Measurements from ENCODE around the gene TBC1D9. TPM values are rescaled to one million over a fixed set of nuclear protein-coding genes. Genes with fewer than 3 reads are reported as not detected.

Gene TBC1D9
- total RNA-seq, 6 experiments from 2014 or later: 6.6 to 17.9 (median 9.4) TPM

GRCh38 chr4:140710908-140711622, 45.1 kb downstream of the TBC1D9 start:
- Histone ChIP-seq H3K4me1 (no peaks in the 10 kb centered on the region), H3K36me3 (no peaks in the 10 kb centered on the region), H3K9me3 (no peaks in the 10 kb centered on the region), H3K27ac (no peak overlapping the region), H3K4me3 (no peak overlapping the region), H3K27me3 (no peaks in the 10 kb centered on the region)
- TF ChIP-seq CTCF (IDR thresholded peaks at IDR 0.05) (no peak), POLR2A (IDR thresholded peaks at IDR 0.05) (no peak)
- 63% methylated on average over 10 of the region's 11 CpGs for WGBS (ENCODE audit: insufficient coverage, low coverage, low lambda C conversion rate, missing lambda C conversion rate)
- DNase-seq: no peak
- peak in 1 of 4 donors; percentile 57 for ATAC-seq
- intact Hi-C loops (cut with DNase I): no loop called here

- no peaks in the 10 kb centered on the region for H3K36me3 ChIP-seq
- ATAC-seq: no peak
- DNase-seq: no peak
- WGBS (ENCODE audit: insufficient coverage, low coverage, low lambda C conversion rate, missing lambda C conversion rate): 100% methylated on average over 1 of the region's 1 CpG
- H3K27ac ChIP-seq: no peak overlapping the region
- intact Hi-C loops (cut with DNase I): no loop called here
- H3K27me3 ChIP-seq: no peaks in the 10 kb centered on the region
- no peak overlapping the region for H3K4me3 ChIP-seq
- H3K9me3 ChIP-seq: no peaks in the 10 kb centered on the region
- TF ChIP-seq CTCF (IDR thresholded peaks at IDR 0.05): no peak
- peaks cover 0 to 14% (median 3%) of the 10 kb centered on the region in 4 donors for H3K4me1 ChIP-seq
Measured at GRCh38 chr4:140707325-140707724, 48.9 kb downstream of the TBC1D9 start.

GRCh38 chr4:140706665-140707064, 49.5 kb downstream of the TBC1D9 start:
- no peak for TF ChIP-seq POLR2A (IDR thresholded peaks at IDR 0.05)
- TF ChIP-seq CTCF (IDR thresholded peaks at IDR 0.05): no peak
- DNase-seq (no peak), ATAC-seq (no peak)
- no peak overlapping the region for H3K4me3 ChIP-seq
- peaks cover 0 to 14% (median 3%) of the 10 kb centered on the region in 4 donors for H3K4me1 ChIP-seq
- no peaks in the 10 kb centered on the region for H3K36me3 ChIP-seq
- no peaks in the 10 kb centered on the region for H3K27me3 ChIP-seq
- no peak overlapping the region for H3K27ac ChIP-seq
- H3K9me3 ChIP-seq: no peaks in the 10 kb centered on the region
- intact Hi-C loops (cut with DNase I): no loop called here
- 32% methylated on average over 1 of the region's 1 CpG for WGBS (ENCODE audit: insufficient coverage, low coverage, low lambda C conversion rate, missing lambda C conversion rate)

GRCh38 chr4:140706276-140706625, 49.9 kb downstream of the TBC1D9 start:
- TF ChIP-seq CTCF (IDR thresholded peaks at IDR 0.05) (no peak), POLR2A (IDR thresholded peaks at IDR 0.05) (no peak)
- ATAC-seq: peak in 3 of 4 donors; percentile 19 to 41 (median 40)
- Histone ChIP-seq H3K4me1 (peaks cover 0 to 14% (median 3%) of the 10 kb centered on the region in 4 donors), H3K27me3 (no peaks in the 10 kb centered on the region), H3K9me3 (no peaks in the 10 kb centered on the region), H3K4me3 (no peak overlapping the region), H3K36me3 (no peaks in the 10 kb centered on the region), H3K27ac (no peak overlapping the region)
- intact Hi-C loops (cut with DNase I): no loop called here
- DNase-seq: no peak
- 26% methylated on average over 1 of the region's 2 CpGs for WGBS (ENCODE audit: insufficient coverage, low coverage, low lambda C conversion rate, missing lambda C conversion rate)

Measured in right lobe of liver (tissue), 6 donors.